HUES48 (cell line): Measurements from ENCODE around the gene PDCD2.
"Not testable (repeated sequence)": the region's sequence is repeated elsewhere in the genome, so short reads cannot be mapped to it uniquely, and the experiment has no call there.

Source experiments
- H3K27ac ChIP-seq: one replicate; pipeline ENCODE4 v1.7.0; 2013; ENCODE audit warnings: low read depth, low read length, inconsistent platforms
- H3K27me3 ChIP-seq: 2 replicates; pipeline ENCODE4 v1.6.1; 2013; ENCODE audit warnings: mild to moderate bottlenecking, low read length; ENCODE audit not compliant: control insufficient read depth, insufficient read depth
- H3K36me3 ChIP-seq: 2 replicates; pipeline ENCODE4 v1.6.1; 2013; ENCODE audit warnings: low read length; ENCODE audit not compliant: control insufficient read depth, insufficient read depth
- H3K4me1 ChIP-seq: 2 replicates; pipeline ENCODE4 v1.6.1; 2013; ENCODE audit warnings: mild to moderate bottlenecking, low read length; ENCODE audit not compliant: control insufficient read depth, insufficient read depth
- H3K4me3 ChIP-seq: 2 replicates; pipeline ENCODE4 v1.5.1; 2013; ENCODE audit warnings: mild to moderate bottlenecking, low read depth, low read length
- H3K9ac ChIP-seq: 2 replicates; pipeline ENCODE4 v1.6.1; 2013; ENCODE audit warnings: mild to moderate bottlenecking, low read depth, low read length, moderate library complexity
- H3K9me3 ChIP-seq: 2 replicates; pipeline ENCODE4 v1.6.1; 2013; ENCODE audit warnings: low read length; ENCODE audit not compliant: control insufficient read depth, insufficient read depth

Gene PDCD2

GRCh38 chr6:170545405-170545804 is 39.0 kb downstream of the PDCD2 start:
- Histone ChIP-seq H3K9me3 (no peaks in the 10 kb centered on the region), H3K9ac (no peak overlapping the region), H3K4me3 (no peak overlapping the region), H3K4me1 (no peaks in the 10 kb centered on the region), H3K27me3 (no peaks in the 10 kb centered on the region), H3K36me3 (peaks cover 98% of the 10 kb centered on the region), H3K27ac (no peak overlapping the region)

GRCh38 chr6:170542031-170542719 is 42.3 kb downstream of the PDCD2 start:
- Histone ChIP-seq H3K36me3 (peaks cover 98% of the 10 kb centered on the region), H3K4me3 (no peak overlapping the region), H3K9ac (no peak overlapping the region), H3K4me1 (no peaks in the 10 kb centered on the region), H3K27me3 (no peaks in the 10 kb centered on the region), H3K9me3 (no peaks in the 10 kb centered on the region), H3K27ac (no peak overlapping the region)

- no peak overlapping the region for H3K4me3 ChIP-seq
- H3K36me3 ChIP-seq = peaks cover 97% of the 10 kb centered on the region
- H3K27ac ChIP-seq = no peak overlapping the region
- H3K4me1 ChIP-seq = no peaks in the 10 kb centered on the region
- no peak overlapping the region for H3K9ac ChIP-seq
- no peaks in the 10 kb centered on the region for H3K9me3 ChIP-seq
- no peaks in the 10 kb centered on the region for H3K27me3 ChIP-seq
These were observed 47.1 kb downstream of the PDCD2 start for GRCh38 chr6:170537329-170537728.

- no peaks in the 10 kb centered on the region for H3K27me3 ChIP-seq
- no peaks in the 10 kb centered on the region for H3K4me1 ChIP-seq
- H3K9me3 ChIP-seq = no peaks in the 10 kb centered on the region
- H3K27ac ChIP-seq = no peak overlapping the region
- no peak overlapping the region for H3K4me3 ChIP-seq
- H3K9ac ChIP-seq = no peak overlapping the region
- peaks cover 96% of the 10 kb centered on the region for H3K36me3 ChIP-seq
These were observed 47.8 kb downstream of the PDCD2 start for GRCh38 chr6:170536671-170537070.

DNA sequence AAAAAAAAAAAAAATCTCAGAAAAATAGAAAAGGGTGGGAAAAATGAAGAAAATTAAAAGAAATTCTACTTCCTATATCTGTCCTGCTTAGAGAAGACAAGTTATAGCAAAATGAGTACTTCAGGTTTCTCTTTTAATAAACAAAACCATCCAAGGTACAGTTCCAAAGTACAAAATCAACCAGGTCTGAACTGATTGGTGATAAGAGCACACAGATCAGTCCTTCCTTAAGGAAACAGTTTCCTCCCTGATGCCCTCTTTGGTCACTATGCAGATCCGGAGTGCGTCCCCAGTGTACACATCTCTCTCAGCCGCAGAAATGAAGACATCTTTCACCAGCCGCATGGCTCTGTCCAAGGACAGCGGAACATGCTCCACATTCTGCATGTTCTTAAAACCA is 49.4 kb downstream of the PDCD2 start:
- Histone ChIP-seq H3K9me3 (no peaks in the 10 kb centered on the region), H3K27ac (no peak overlapping the region), H3K36me3 (peaks cover 79% of the 10 kb centered on the region), H3K4me3 (no peak overlapping the region), H3K27me3 (no peaks in the 10 kb centered on the region), H3K4me1 (no peaks in the 10 kb centered on the region), H3K9ac (no peak overlapping the region)

- Histone ChIP-seq H3K4me1 (no peaks in the 10 kb centered on the region), H3K9ac (no peak overlapping the region), H3K9me3 (no peaks in the 10 kb centered on the region), H3K27me3 (no peaks in the 10 kb centered on the region), H3K4me3 (no peak overlapping the region), H3K36me3 (peaks cover 67% of the 10 kb centered on the region), H3K27ac (no peak overlapping the region)
These were observed 50.6 kb downstream of the PDCD2 start for GRCh38 chr6:170533792-170534191.

DNA sequence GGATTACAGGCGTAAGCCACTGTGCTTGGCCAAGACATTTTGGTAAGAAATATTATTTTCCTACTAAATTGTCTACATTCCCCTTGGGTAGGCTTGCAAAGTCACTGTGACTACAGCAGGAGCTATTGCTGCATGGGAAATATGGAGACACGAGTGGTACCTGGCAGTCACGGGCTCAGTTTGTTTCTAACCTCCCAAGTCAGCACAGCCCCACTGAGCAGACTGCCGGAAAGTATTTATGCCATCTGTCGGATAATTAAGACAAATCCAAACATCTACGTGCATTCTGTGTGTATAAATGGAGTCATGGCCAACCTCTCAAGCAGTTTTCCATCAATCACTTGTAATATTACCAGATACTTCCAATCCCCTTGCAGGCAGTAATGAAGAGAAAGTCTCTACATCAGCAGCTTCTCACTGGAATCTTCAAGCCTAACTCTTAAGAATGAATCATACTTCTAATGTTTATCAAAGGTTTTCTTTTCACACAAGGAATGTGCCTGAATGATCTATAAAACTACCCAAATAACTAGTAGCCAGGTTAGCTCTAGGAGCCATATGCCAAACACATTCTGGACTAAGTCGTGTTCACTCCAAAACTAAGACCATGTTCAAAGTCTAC is 51.5 kb downstream of the PDCD2 start:
- Histone ChIP-seq H3K9me3 (no peaks in the 10 kb centered on the region), H3K4me1 (no peaks in the 10 kb centered on the region), H3K36me3 (peaks cover 59% of the 10 kb centered on the region), H3K27me3 (no peaks in the 10 kb centered on the region), H3K27ac (no peak overlapping the region), H3K4me3 (no peak overlapping the region), H3K9ac (no peak overlapping the region)

- H3K36me3 ChIP-seq = peaks cover 29% of the 10 kb centered on the region
- no peak overlapping the region for H3K27ac ChIP-seq
- peaks cover 8% of the 10 kb centered on the region for H3K4me1 ChIP-seq
- no peak overlapping the region for H3K9ac ChIP-seq
- H3K4me3 ChIP-seq = no peak overlapping the region
- H3K27me3 ChIP-seq = no peaks in the 10 kb centered on the region
- no peaks in the 10 kb centered on the region for H3K9me3 ChIP-seq
These were observed 54.5 kb downstream of the PDCD2 start for GRCh38 chr6:170529839-170530469.

GRCh38 chr6:170527995-170528394 is 56.4 kb downstream of the PDCD2 start:
- not testable (repeated sequence) for H3K4me1 ChIP-seq, H3K27me3 ChIP-seq, H3K27ac ChIP-seq, H3K9ac ChIP-seq, H3K4me3 ChIP-seq, H3K9me3 ChIP-seq, H3K36me3 ChIP-seq

- Histone ChIP-seq H3K4me1 (peaks cover 8% of the 10 kb centered on the region), H3K9ac (no peak overlapping the region), H3K4me3 (no peak overlapping the region), H3K27ac (no peak overlapping the region), H3K27me3 (no peaks in the 10 kb centered on the region), H3K36me3 (no peaks in the 10 kb centered on the region; the same call in 1 of the 2 replicates), H3K9me3 (no peaks in the 10 kb centered on the region)
These were observed 58.6 kb downstream of the PDCD2 start for GRCh38 chr6:170525795-170526194.
